Esophagus squamous epithelium (tissue), 4 donors: ENCODE measurements around the gene TMEM59L.

Experiments used
- POLR2A ChIP-seq, 4 donors: fragments of 450-650 bp; IDR thresholded peaks; one replicate each; pipeline ENCODE4 v1.6.1; 2017; ENCODE audit warnings: antibody characterized with exemption in 4 of 4, mild to moderate bottlenecking in 4 of 4, moderate library complexity in 3 of 4
- TF ChIP-seq, protein P1 (sequence below), 6 experiments: fragments of 450-650 bp in 4 of 6; fragments of 200-600 bp in 2 of 6; sonication (generic) in 2 of 6; IDR thresholded peaks; one replicate each; pipeline ENCODE4 v1.5.1; 2016 to 2019; ENCODE audit warnings: antibody characterized with exemption in 6 of 6, mild to moderate bottlenecking in 4 of 6, moderate library complexity in 4 of 6

DNA sequence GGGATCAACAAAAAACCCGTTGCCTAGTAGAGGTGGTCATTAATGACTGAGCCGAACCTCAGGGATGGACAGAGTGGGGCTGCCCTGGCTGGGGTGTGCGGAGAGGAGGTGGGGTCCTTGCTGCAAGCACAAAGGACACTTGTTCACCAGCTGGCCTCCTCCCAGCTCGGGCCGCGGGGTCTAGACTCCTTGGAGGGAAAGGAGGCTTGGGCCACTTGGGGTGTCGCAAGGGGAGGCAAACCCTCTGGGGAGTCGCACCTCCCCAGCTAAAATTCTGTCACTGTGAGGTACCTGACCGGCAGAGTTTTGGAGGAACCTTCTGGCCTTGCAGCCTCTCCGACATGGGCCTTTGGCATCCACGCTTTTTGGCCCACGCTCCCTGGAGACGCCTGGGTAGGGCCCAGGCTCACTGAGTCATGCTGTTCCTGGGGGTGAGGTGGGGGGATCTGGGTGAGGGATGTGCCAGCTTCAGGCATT, 32.4 kb downstream of the TMEM59L start:
- TF ChIP-seq, protein P1, sequence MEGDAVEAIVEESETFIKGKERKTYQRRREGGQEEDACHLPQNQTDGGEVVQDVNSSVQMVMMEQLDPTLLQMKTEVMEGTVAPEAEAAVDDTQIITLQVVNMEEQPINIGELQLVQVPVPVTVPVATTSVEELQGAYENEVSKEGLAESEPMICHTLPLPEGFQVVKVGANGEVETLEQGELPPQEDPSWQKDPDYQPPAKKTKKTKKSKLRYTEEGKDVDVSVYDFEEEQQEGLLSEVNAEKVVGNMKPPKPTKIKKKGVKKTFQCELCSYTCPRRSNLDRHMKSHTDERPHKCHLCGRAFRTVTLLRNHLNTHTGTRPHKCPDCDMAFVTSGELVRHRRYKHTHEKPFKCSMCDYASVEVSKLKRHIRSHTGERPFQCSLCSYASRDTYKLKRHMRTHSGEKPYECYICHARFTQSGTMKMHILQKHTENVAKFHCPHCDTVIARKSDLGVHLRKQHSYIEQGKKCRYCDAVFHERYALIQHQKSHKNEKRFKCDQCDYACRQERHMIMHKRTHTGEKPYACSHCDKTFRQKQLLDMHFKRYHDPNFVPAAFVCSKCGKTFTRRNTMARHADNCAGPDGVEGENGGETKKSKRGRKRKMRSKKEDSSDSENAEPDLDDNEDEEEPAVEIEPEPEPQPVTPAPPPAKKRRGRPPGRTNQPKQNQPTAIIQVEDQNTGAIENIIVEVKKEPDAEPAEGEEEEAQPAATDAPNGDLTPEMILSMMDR (IDR thresholded peaks at IDR 0.05) = no peak
- no peak for TF ChIP-seq POLR2A (IDR thresholded peaks at IDR 0.05)
